GM21390 (cell line): ENCODE measurements around the gene SPOPL.

Experiments
- ATAC-seq: cut with Tn5 transposase; IDR thresholded peaks from one replicate; pipeline ENCODE4 v1.9.1; 2021; ENCODE audit not compliant: unreplicated experiment

The SPOPL gene

GRCh38 chr2:138494265-138494966 is 7.2 kb upstream of the SPOPL start:
- ATAC-seq = no peak

GRCh38 chr2:138495384-138495783 is 6.2 kb upstream of the SPOPL start:
- no peak for ATAC-seq

- no peak for ATAC-seq
Measured at GRCh38 chr2:138496096-138496651, 5.4 kb upstream of the SPOPL start.

GRCh38 chr2:138497294-138497693 is 4.3 kb upstream of the SPOPL start:
- ATAC-seq = no peak

- ATAC-seq = no peak
Measured at GRCh38 chr2:138499684-138500083, 1.9 kb upstream of the SPOPL start.

GRCh38 chr2:138500592-138501424 is 762 bp upstream of the SPOPL start:
- ATAC-seq = peak; percentile 9

- ATAC-seq = no peak
Measured at GRCh38 chr2:138502255-138503086, 901 bp downstream of the SPOPL start.

- no peak for ATAC-seq
Measured at GRCh38 chr2:138503087-138503442, 1.5 kb downstream of the SPOPL start.

GRCh38 chr2:138503652-138504051 is 2.1 kb downstream of the SPOPL start:
- no peak for ATAC-seq

GRCh38 chr2:138504092-138504491 is 2.5 kb downstream of the SPOPL start:
- no peak for ATAC-seq

- ATAC-seq = peak; percentile 46
Measured at GRCh38 chr2:138504546-138505235, 3.1 kb downstream of the SPOPL start.

GRCh38 chr2:138507267-138507666 is 5.7 kb downstream of the SPOPL start:
- ATAC-seq = no peak

- no peak for ATAC-seq
Measured at GRCh38 chr2:138510319-138510718, 8.7 kb downstream of the SPOPL start.

GRCh38 chr2:138512672-138513071 is 11.1 kb downstream of the SPOPL start:
- no peak for ATAC-seq

GRCh38 chr2:138514173-138514572 is 12.6 kb downstream of the SPOPL start:
- no peak for ATAC-seq

GRCh38 chr2:138515092-138515491 is 13.5 kb downstream of the SPOPL start:
- no peak for ATAC-seq

GRCh38 chr2:138516030-138516704 is 14.6 kb downstream of the SPOPL start:
- ATAC-seq = no peak

GRCh38 chr2:138518860-138519259 is 17.3 kb downstream of the SPOPL start:
- ATAC-seq = no peak

GRCh38 chr2:138521821-138522220 is 20.3 kb downstream of the SPOPL start:
- ATAC-seq = no peak

GRCh38 chr2:138522556-138522955 is 21.0 kb downstream of the SPOPL start:
- ATAC-seq = peak; percentile 80
